AML-193 (cell line): ENCODE results near the gene GINS2.

ENCODE experiments used
- DNase-seq, 2 experiments: peaks; one replicate each; lab custom pipeline; 2025; lab: John Stamatoyannopoulos, UW

The GINS2 gene

GRCh38 chr16:85653290-85653891 is 35.4 kb downstream of the GINS2 start:
- DNase-seq = no peak

- DNase-seq = no peak
These were observed 36.1 kb downstream of the GINS2 start for GRCh38 chr16:85652431-85653221.

- DNase-seq = no peak
These were observed 36.9 kb downstream of the GINS2 start for GRCh38 chr16:85651629-85652430.

- DNase-seq = no peak
These were observed 37.7 kb downstream of the GINS2 start for GRCh38 chr16:85650844-85651628.

GRCh38 chr16:85650135-85650843 is 38.5 kb downstream of the GINS2 start:
- DNase-seq = no peak

- no peak for DNase-seq
These were observed 39.2 kb downstream of the GINS2 start for GRCh38 chr16:85649411-85650134.

- DNase-seq = no peak
These were observed 39.9 kb downstream of the GINS2 start for GRCh38 chr16:85648805-85649204.

- no peak for DNase-seq
These were observed 40.6 kb downstream of the GINS2 start for GRCh38 chr16:85648070-85648714.

- DNase-seq = no peak
These were observed 41.8 kb downstream of the GINS2 start for GRCh38 chr16:85646976-85647375.

- no peak for DNase-seq
These were observed 42.3 kb downstream of the GINS2 start for GRCh38 chr16:85646358-85646907.

- DNase-seq = no peak
These were observed 43.6 kb downstream of the GINS2 start for GRCh38 chr16:85645021-85645589.

- DNase-seq = no peak
These were observed 44.6 kb downstream of the GINS2 start for GRCh38 chr16:85644093-85644712.

- no peak for DNase-seq
These were observed 45.1 kb downstream of the GINS2 start for GRCh38 chr16:85643631-85644030.

GRCh38 chr16:85642762-85643358 is 45.9 kb downstream of the GINS2 start:
- DNase-seq = no peak

- no peak for DNase-seq
These were observed 47.0 kb downstream of the GINS2 start for GRCh38 chr16:85641776-85642176.

- DNase-seq = no peak
These were observed 47.4 kb downstream of the GINS2 start for GRCh38 chr16:85641305-85641704.

- DNase-seq = no peak
These were observed 48.2 kb downstream of the GINS2 start for GRCh38 chr16:85640585-85640984.

GRCh38 chr16:85640254-85640558 is 48.5 kb downstream of the GINS2 start:
- no peak for DNase-seq
